HepG2 (cell line): ENCODE measurements around the gene TMEM174. TPM values are rescaled to one million over a fixed set of nuclear protein-coding genes. Genes with fewer than 3 reads are reported as not detected.

Experiments used
- ATAC-seq: fragments of 200-7000 bp; cut with Tn5 transposase; 3 replicates; pipeline ENCODE4 v1.9.1; 2020; ENCODE audit warnings: mild to moderate bottlenecking, moderate library complexity
- BruUV-seq: library from RNA; stranded (reverse); fragments of 400-500 nt; replicated peaks from 2 replicates; lab custom pipeline; 2021; lab: Mats Ljungman, UMichigan
- CTCF ChIA-PET: fragments of 300-600 bp; formaldehyde crosslinking; extraction: SDS; loops from one replicate; lab custom pipeline; 2021; ENCODE audit warnings: low total read pairs, inconsistent platforms, low intra/inter-chr PET ratio; lab: Yijun Ruan, JAX
- POLR2A ChIA-PET: fragments of 350-600 bp; sonication (Branson Sonifier 250); formaldehyde crosslinking; loops from one replicate; lab custom pipeline; 2020; ENCODE audit warnings: antibody characterized with exemption, inconsistent platforms; lab: Yijun Ruan, JAX
- DNase-seq: peaks from one replicate; pipeline ENCODE4 v3.0.0-alpha.2; 2015; ENCODE audit warnings: low spot score
- FAIRE-seq: peaks from 3 replicates; lab custom pipeline; 2011; peaks lifted over from hg19 to GRCh38; lab: Jason Lieb, UNC
- H2AFZ ChIP-seq: one replicate; pipeline ENCODE4 v1.6.1; 2011; ENCODE audit warnings: low read length, inconsistent platforms
- H3K27ac ChIP-seq: fragments of 300-600 bp; 3 replicates; pipeline ENCODE4 v1.8.0; 2011; ENCODE audit warnings: mixed run types, mild to moderate bottlenecking, mixed read lengths, low read length, inconsistent platforms; ENCODE audit not compliant: insufficient read depth; ENCODE audit errors: extremely low read length
- H3K27me3 ChIP-seq, 2 experiments: fragments of 200-600 bp in 1 of 2; 2 replicates in 1 of 2; 3 replicates in 1 of 2; pipeline versions ENCODE4 v1.6.0 to v1.8.0; 2011; ENCODE audit warnings: low read length in 2 of 2, mild to moderate bottlenecking in 2 of 2, moderate library complexity in 2 of 2, inconsistent platforms in 1 of 2; ENCODE audit not compliant: insufficient read depth in 2 of 2, control insufficient read depth in 1 of 2
- H3K36me3 ChIP-seq, 2 experiments: fragments of 200-600 bp in 1 of 2; replicated peaks in 1 of 2; 2 replicates in 1 of 2; 3 replicates in 1 of 2; pipeline versions ENCODE4 v1.5.1 to v1.8.0; 2011; ENCODE audit warnings: low read length in 2 of 2, inconsistent platforms in 1 of 2; ENCODE audit not compliant: insufficient read depth in 2 of 2, control insufficient read depth in 1 of 2
- H3K4me1 ChIP-seq: 2 replicates; pipeline ENCODE4 v1.5.1; 2012; ENCODE audit warnings: low read length, inconsistent platforms; ENCODE audit not compliant: insufficient read depth
- H3K4me2 ChIP-seq: 2 replicates; pipeline ENCODE4 v1.6.0; 2011; ENCODE audit warnings: low read depth, low read length, inconsistent platforms
- H3K4me3 ChIP-seq, 3 experiments: fragments of 200-600 bp in 1 of 3; sonication (generic), shearing (Covaris generic) in 1 of 3; replicated peaks in 1 of 3; 2 replicates each; pipeline ENCODE4 v1.5.1; 2011 to 2016; ENCODE audit warnings: low read length in 3 of 3, inconsistent platforms in 2 of 3, low read depth in 2 of 3, mild to moderate bottlenecking in 2 of 3, control low read depth in 1 of 3, mixed read lengths in 1 of 3; ENCODE audit not compliant: insufficient read depth in 1 of 3
- H3K79me2 ChIP-seq: one replicate; pipeline ENCODE4 v1.6.1; 2011; ENCODE audit warnings: low read length, inconsistent platforms; ENCODE audit not compliant: insufficient read depth
- H3K9ac ChIP-seq: 2 replicates; pipeline ENCODE4 v1.6.0; 2011; ENCODE audit warnings: mild to moderate bottlenecking, low read depth, low read length, inconsistent platforms; ENCODE audit not compliant: insufficient read depth
- H3K9me3 ChIP-seq: 2 replicates; pipeline ENCODE4 v1.5.1; 2012; ENCODE audit warnings: mild to moderate bottlenecking, low read length
- H4K20me1 ChIP-seq: 2 replicates; pipeline ENCODE4 v1.6.0; 2011; ENCODE audit warnings: inconsistent platforms, mild to moderate bottlenecking, low read length, moderate library complexity; ENCODE audit not compliant: insufficient read depth
- CSRNP2 ChIP-seq: sonication (generic); formaldehyde crosslinking; conservative IDR thresholded peaks from 2 replicates; pipeline ENCODE4 v1.8.0; 2022; ENCODE audit warnings: low read depth, missing genetic modification reagents
- ELF4 ChIP-seq: sonication (generic); formaldehyde crosslinking; IDR thresholded peaks from 2 replicates; pipeline ENCODE4 v1.5.0; 2020; ENCODE audit warnings: missing genetic modification reagents, mild to moderate bottlenecking, moderate library complexity, borderline replicate concordance
- HMGXB3 ChIP-seq: sonication (generic); formaldehyde crosslinking; IDR thresholded peaks from 2 replicates; pipeline ENCODE4 v1.4.0; 2020; ENCODE audit warnings: missing genetic modification reagents, borderline replicate concordance
- HNF4G ChIP-seq, 2 experiments: sonication (generic) in 1 of 2; formaldehyde crosslinking in 1 of 2; IDR thresholded peaks; 2 replicates each; pipeline versions ENCODE4 v1.4.0 to v1.6.1; 2011 to 2020; ENCODE audit warnings: borderline replicate concordance in 2 of 2, low read depth in 2 of 2, mild to moderate bottlenecking in 2 of 2, low read length in 1 of 2, missing genetic modification reagents in 1 of 2, moderate library complexity in 1 of 2
- MZF1 ChIP-seq: sonication (generic); formaldehyde crosslinking; IDR thresholded peaks from 2 replicates; pipeline ENCODE4 v1.8.1; 2023; ENCODE audit warnings: mild to moderate bottlenecking, missing genetic modification reagents, borderline replicate concordance
- NFRKB ChIP-seq: fragments of 450-650 bp; IDR thresholded peaks from 2 replicates; pipeline ENCODE4 v1.6.1; 2017
- RBFOX2 ChIP-seq: fragments of 200-400 bp; formaldehyde crosslinking; IDR thresholded peaks from 2 replicates; pipeline ENCODE4 v1.6.1; 2017; ENCODE audit warnings: low read depth, mild to moderate bottlenecking, low read length
- SPEN ChIP-seq: sonication (generic); formaldehyde crosslinking; IDR thresholded peaks from 2 replicates; pipeline ENCODE4 v1.5.1; 2020; ENCODE audit warnings: low read depth, mild to moderate bottlenecking, missing genetic modification reagents
- THAP11 ChIP-seq: IDR thresholded peaks from 2 replicates; pipeline ENCODE4 v1.6.1; 2016; ENCODE audit warnings: missing biosample characterization, missing genetic modification reagents
- ZBTB3 ChIP-seq: sonication (generic); formaldehyde crosslinking; IDR thresholded peaks from 2 replicates; pipeline ENCODE4 v1.4.0; 2020; ENCODE audit warnings: low read depth, mild to moderate bottlenecking, moderate library complexity, missing genetic modification reagents, borderline replicate concordance
- ZFY ChIP-seq: sonication (generic); formaldehyde crosslinking; IDR thresholded peaks from 2 replicates; pipeline ENCODE4 v1.4.0; 2020; ENCODE audit warnings: missing genetic modification reagents
- ZMAT5 ChIP-seq: sonication (generic); formaldehyde crosslinking; IDR thresholded peaks from 2 replicates; pipeline ENCODE4 v1.5.0; 2020; ENCODE audit warnings: mild to moderate bottlenecking, low read depth, missing genetic modification reagents, borderline replicate concordance
- ZNF546 ChIP-seq: sonication (generic); formaldehyde crosslinking; conservative IDR thresholded peaks from 2 replicates; pipeline ENCODE4 v1.8.1; 2023; ENCODE audit warnings: mild to moderate bottlenecking, missing genetic modification reagents
- ZNF563 ChIP-seq: sonication (generic); formaldehyde crosslinking; IDR thresholded peaks from 2 replicates; pipeline ENCODE4 v1.8.0; 2022; ENCODE audit warnings: mild to moderate bottlenecking, moderate library complexity, missing genetic modification reagents
- ZNF839 ChIP-seq: sonication (generic); formaldehyde crosslinking; IDR thresholded peaks from 2 replicates; pipeline ENCODE4 v1.4.0; 2020; ENCODE audit warnings: missing genetic modification reagents, mild to moderate bottlenecking, borderline replicate concordance
- WGBS: methylation state at CpG from one replicate; pipeline ENCODE4 v1.1.6; 2017; ENCODE audit warnings: low lambda C conversion rate; 5-methylcytosine and 5-hydroxymethylcytosine counted together
- in situ Hi-C: cut with HindIII; loops from 2 replicates; pipeline ENCODE4 v1.10.0; 2017; ENCODE audit warnings: low pct_unique_long_range_greater_than_20kb; ENCODE audit not compliant: extremely low pct_ligation_motif_present
- intact Hi-C: fragments of 100-400 bp; cut with micrococcal nuclease; formaldehyde crosslinking; loops from one replicate; pipeline ENCODE4 v1.10.0; 2022; ENCODE audit not compliant: unreplicated experiment
- polyA plus RNA-seq, 8 experiments: library from polyadenylated mRNA; depleted of rRNA in 3 of 8; stranded (reverse) in 7 of 8; unstranded in 1 of 8; fragments of >200 nt; fragmentation: Illumina TruSeq in 4 of 8; extraction: Trizol in 4 of 8; gene quantifications; 2 replicates each; pipeline versions ENCODE4 v1.2.1 to v1.2.3, GENCODE V29; 2011 to 2016; ENCODE audit warnings: low read depth in 4 of 8, missing spikeins in 1 of 8, mixed read lengths in 1 of 8; ENCODE audit not compliant: insufficient read depth in 1 of 8
- total RNA-seq, 5 experiments: library from RNA; depleted of rRNA; stranded (reverse); fragments of >200 nt; fragmentation: Illumina TruSeq; extraction: Trizol; gene quantifications; 2 replicates each; pipeline ENCODE4 v1.2.3, GENCODE V29; 2016; ENCODE audit warnings: low read depth in 1 of 5

TMEM174 gene
- total and polyA plus RNA-seq, 2 of the 13 experiments (the other 11 are each of a cell fraction or from before 2014, with no cell fraction given), result not detected

GRCh38 chr5:73153513-73153912, 19.5 kb upstream of the TMEM174 start:
- Histone ChIP-seq H3K79me2 (no peaks in the 10 kb centered on the region), H4K20me1 (no peaks in the 10 kb centered on the region), H3K9me3 (no peaks in the 10 kb centered on the region), H3K4me3 (no peak overlapping the region), H3K36me3 (no peaks in the 10 kb centered on the region), H3K4me2 (no peak overlapping the region), H3K9ac (no peak overlapping the region), H3K27me3 (peaks cover 0 to 31% of the 10 kb centered on the region in 2 experiments; a peak in 2 of 5 replicates), H3K27ac (no peak overlapping the region), H3K4me1 (no peaks in the 10 kb centered on the region), H2AFZ (no peak overlapping the region)
- in situ Hi-C loops (no loop called here), intact Hi-C loops (no loop called here)
- no peak for DNase-seq
- 6% methylated on average over 7 of the region's 7 CpGs for WGBS
- no peak for FAIRE-seq
- TF ChIP-seq ZNF839 (CRISPR knock-in tag) (no peak), ZBTB3 (no peak), NFRKB (no peak), ELF4 (no peak), CSRNP2 (CRISPR knock-in tag) (no peak), SPEN (no peak), HNF4G (IDR thresholded peaks at IDR 0.05; ENCODE audit: borderline replicate concordance, low read depth, low read length) (no peak), HNF4G (CRISPR knock-in tag; IDR thresholded peaks at IDR 0.05; ENCODE audit: borderline replicate concordance, low read depth) (no peak), ZNF546 (CRISPR knock-in tag) (no peak), RBFOX2 (no peak), THAP11 (no peak), HMGXB3 (CRISPR knock-in tag) (no peak), ZMAT5 (no peak), ZNF563 (CRISPR knock-in tag) (no peak), ZFY (CRISPR knock-in tag) (no peak), MZF1 (CRISPR knock-in tag) (no peak)
- CTCF ChIA-PET, result no interaction called here
- POLR2A ChIA-PET, result no interaction called here
- ATAC-seq, result no peak
- BruUV-seq, result no TSS peak
